HG03175 (cell line): ENCODE data around the gene RAP1GAP2.

ENCODE experiments used
- ATAC-seq: cut with Tn5 transposase; IDR thresholded peaks from one replicate; pipeline ENCODE4 v1.9.1; 2021; ENCODE audit warnings: mild to moderate bottlenecking, moderate library complexity; ENCODE audit not compliant: unreplicated experiment

Gene RAP1GAP2

GRCh38 chr17:2940352-2940751 is 144.1 kb downstream of the RAP1GAP2 start:
- ATAC-seq: no peak

- ATAC-seq: no peak
These were observed 147.7 kb downstream of the RAP1GAP2 start for GRCh38 chr17:2943981-2944380.

- no peak for ATAC-seq
These were observed 149.1 kb downstream of the RAP1GAP2 start for GRCh38 chr17:2945299-2945698.

- ATAC-seq: no peak
These were observed 149.9 kb downstream of the RAP1GAP2 start for GRCh38 chr17:2946144-2946543.

- no peak for ATAC-seq
These were observed 151.3 kb downstream of the RAP1GAP2 start for GRCh38 chr17:2947588-2947950.

GRCh38 chr17:2947996-2948550 is 151.8 kb downstream of the RAP1GAP2 start:
- no peak for ATAC-seq

- ATAC-seq: no peak
These were observed 152.7 kb downstream of the RAP1GAP2 start for GRCh38 chr17:2948721-2949468.

GRCh38 chr17:2949469-2950044 is 153.3 kb downstream of the RAP1GAP2 start:
- ATAC-seq: no peak

GRCh38 chr17:2950846-2951245 is 154.6 kb downstream of the RAP1GAP2 start:
- no peak for ATAC-seq

- ATAC-seq: no peak
These were observed 156.1 kb downstream of the RAP1GAP2 start for GRCh38 chr17:2952174-2952845.

- no peak for ATAC-seq
These were observed 158.7 kb downstream of the RAP1GAP2 start for GRCh38 chr17:2954898-2955445.

GRCh38 chr17:2955931-2956582 is 159.8 kb downstream of the RAP1GAP2 start:
- ATAC-seq: no peak

- ATAC-seq: no peak
These were observed 161.5 kb downstream of the RAP1GAP2 start for GRCh38 chr17:2957631-2958286.

- no peak for ATAC-seq
These were observed 162.5 kb downstream of the RAP1GAP2 start for GRCh38 chr17:2958706-2959222.

GRCh38 chr17:2959371-2960130 is 163.3 kb downstream of the RAP1GAP2 start:
- no peak for ATAC-seq

GRCh38 chr17:2961446-2961845 is 165.2 kb downstream of the RAP1GAP2 start:
- ATAC-seq: no peak

- no peak for ATAC-seq
These were observed 166.0 kb downstream of the RAP1GAP2 start for GRCh38 chr17:2962236-2962635.

- no peak for ATAC-seq
These were observed 166.5 kb downstream of the RAP1GAP2 start for GRCh38 chr17:2962729-2963128.

GRCh38 chr17:2963332-2964027 is 167.2 kb downstream of the RAP1GAP2 start:
- no peak for ATAC-seq
